NCI-H1694 treated with DMSO at 0.1 percent for 48 hours (cell line): Measurements from ENCODE around the gene ATXN8OS.
"Not testable (repeated sequence)": the region's sequence is repeated elsewhere in the genome, so short reads cannot be mapped to it uniquely, and the experiment has no call there.

Experiments used
- DNase-seq: peaks from one replicate; lab custom pipeline; 2025; lab: John Stamatoyannopoulos, UW

ATXN8OS gene

DNA sequence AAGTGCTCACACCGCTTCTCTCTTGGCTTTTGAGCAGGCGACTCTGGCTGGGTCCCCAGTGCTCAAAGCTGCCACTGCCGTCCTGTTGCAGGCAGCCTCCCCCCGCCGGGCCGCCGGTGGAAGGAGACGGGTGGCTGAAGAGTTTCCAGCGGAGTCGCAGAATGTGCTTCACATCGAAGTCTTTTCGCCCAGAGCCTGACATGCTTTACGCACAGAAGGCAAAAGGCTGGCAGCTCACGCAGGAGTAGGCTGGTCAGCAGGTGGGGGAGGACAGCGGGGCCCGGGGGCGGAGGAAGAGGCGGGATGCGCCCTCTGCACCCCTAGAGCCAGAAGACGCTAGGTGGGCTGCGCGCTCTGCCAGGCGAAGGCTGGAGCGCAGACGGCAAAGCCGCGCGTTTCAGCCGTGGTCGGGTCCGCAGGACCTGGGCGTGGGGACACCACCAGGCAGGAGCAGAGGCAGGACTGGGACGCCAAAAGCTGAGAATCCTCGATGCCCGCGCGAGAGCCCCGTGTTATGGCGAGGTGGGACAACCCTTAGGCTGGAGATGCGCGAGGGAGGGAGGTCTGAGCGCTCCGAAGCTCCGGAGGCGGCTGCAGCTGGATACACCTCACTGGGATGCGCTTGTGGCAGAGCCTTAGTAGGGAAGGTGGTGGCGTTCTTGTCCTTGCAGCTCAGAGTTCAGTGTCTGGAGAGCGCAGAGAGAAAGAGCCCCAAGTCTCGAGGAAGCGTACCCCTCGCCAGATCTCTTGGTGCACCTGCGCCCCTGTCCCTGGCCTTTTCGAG lies at the start of gene ATXN8OS:
Gene ATXN8OS, plus strand, starts transcription at position 329 of the 784 bp plus-strand sequence.
- no peak for DNase-seq

DNA sequence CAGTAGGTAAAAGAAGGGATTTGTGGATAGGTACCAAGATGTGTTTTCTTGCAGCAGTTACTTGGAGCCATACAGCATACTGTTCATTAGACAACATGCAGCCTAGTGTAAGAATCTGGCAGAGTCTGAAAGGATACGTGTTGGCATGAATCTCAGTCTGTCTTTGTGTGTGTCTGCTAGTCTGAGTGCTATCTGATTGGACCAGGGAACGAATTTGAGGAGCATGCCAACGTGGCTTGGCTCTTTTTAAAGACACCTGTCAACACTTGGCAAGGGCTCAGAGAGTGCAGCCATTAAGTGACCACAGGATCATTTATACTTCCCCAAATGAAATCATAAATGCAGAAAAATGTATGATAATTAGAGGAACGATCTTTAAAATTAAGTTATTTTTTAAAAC lies 27.6 kb upstream of the ATXN8OS start:
- no peak for DNase-seq

DNA sequence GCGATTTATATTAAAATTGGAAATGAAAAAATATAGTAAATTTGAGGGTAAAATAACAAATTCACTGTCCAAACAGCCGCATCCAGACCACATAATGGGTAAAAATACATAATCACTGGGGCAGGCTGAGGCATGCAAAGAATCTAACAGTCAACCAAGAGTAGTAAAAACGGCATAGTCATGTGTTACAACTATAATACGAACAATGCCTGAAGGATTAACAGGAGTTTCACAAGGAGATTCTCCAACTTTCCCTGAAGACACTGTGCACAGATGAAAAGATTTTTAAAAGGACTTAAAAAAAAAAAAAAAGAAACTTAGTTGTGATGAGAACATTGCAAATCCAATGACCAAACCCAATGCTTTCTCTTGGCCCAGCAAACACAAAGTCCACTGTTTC lies 20.4 kb upstream of the ATXN8OS start:
- DNase-seq = no peak

- DNase-seq = no peak
Observed at GRCh38 chr13:70088926-70089325, 18.7 kb upstream of the ATXN8OS start.

DNA sequence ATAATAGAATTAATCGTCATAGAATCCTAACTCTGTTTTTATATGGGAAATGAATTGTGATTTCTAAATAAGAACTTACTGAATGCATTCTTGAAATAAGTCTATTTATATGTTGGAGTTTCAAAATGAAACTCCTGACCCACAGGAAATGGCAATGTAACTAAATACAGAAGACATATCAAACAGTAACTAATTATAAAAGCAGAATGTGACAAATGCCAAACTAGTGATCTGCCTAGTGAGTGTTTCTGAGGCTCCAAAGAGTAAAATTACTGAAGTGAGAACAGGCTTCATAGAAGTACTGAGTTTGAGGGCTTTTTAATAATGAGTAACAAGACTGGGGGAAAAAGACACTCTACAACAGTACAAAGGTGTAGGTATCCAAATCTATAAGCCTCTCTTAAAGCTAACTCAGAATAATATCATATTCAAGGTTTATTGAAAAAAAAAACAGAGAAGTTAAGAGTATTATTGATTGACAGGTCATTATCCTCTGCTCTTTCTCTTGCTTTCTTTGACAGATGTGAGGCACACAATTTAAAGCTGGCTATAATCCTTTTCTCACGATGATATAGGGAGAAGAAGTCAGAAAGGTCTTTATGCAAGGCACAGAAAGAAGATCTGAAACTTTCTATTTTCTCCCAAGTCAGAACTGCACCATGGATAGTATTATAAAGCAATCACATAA lies 17.4 kb upstream of the ATXN8OS start:
- no peak for DNase-seq

DNA sequence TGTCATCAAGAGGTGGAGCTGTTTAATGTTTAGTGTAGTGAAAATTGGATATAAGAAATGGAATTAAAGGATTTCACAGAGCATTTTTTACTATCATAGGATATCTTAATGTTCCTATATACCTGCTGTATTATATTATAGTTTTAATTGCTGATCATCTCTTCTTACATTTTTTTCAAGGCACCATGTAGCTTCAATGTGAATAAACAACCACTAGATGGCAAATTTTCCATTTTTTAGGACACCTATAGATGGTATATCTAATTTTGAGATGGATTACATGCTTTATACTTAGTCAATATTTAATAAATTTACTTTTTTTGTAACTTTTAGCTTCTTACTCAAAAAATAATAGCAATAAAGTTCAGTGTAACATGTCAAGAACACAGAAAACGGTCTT lies 9.0 kb upstream of the ATXN8OS start:
- no peak for DNase-seq

DNA sequence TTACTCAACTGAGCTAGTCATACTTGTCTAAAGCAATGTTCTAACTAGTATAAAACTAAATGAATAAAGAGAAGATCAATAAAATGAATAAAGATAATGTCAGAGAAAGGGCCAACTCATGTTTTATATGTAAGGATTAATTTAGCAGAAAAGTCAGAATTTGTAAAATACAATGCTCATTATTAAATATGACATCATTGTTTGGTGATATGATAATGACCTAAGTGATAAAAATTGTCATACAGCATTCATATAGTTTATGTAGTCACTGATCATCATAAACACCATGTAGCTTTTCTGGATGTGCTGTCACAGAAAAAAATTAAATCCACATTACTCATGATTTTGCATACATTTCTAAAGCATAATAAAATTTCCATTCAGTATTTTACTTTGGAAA lies 3.1 kb upstream of the ATXN8OS start:
- DNase-seq = no peak

GRCh38 chr13:70107125-70107497 lies 515 bp upstream of the ATXN8OS start:
- DNase-seq = no peak

DNA sequence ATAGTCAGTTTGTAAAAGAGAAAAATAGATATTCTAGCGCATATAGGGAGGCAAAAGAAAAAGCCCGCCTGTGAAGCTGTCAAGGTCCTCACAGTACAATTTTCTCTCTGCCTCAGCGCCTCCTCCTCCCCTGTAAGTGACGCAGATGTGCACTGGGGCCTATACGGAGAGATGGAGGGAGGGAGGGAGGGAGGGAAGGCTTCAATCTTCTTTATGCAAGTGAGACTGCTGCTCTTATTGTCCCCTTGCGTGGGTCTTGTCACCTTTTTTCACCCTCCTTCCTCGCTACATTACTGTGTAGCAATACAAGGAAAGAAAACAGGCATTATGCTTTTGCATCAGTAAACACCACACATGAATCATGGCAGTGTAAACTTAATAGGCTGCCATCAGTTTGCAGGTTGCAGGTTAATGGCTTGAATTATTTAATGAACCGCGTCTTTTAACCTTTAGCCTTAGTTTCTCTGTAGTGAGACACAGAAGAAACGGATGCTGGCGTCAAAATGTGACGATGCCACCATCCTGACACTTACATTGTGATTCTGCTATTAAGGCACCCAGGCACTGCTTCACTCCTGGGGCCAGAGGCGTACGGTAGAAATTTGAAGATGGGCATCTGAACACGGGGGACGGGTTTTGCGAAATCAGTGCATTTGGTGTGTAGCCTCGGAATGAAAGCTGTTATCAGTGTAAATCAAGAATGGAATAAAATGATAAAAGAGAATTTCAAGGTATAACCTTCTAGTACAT lies 905 bp downstream of the ATXN8OS start, which contains the start of gene KLHL1:
Gene KLHL1, minus strand, starts transcription at position 97 of the 750 bp plus-strand sequence. CDS start 753 bp downstream, outside the sequence.
- DNase-seq = no peak

DNA sequence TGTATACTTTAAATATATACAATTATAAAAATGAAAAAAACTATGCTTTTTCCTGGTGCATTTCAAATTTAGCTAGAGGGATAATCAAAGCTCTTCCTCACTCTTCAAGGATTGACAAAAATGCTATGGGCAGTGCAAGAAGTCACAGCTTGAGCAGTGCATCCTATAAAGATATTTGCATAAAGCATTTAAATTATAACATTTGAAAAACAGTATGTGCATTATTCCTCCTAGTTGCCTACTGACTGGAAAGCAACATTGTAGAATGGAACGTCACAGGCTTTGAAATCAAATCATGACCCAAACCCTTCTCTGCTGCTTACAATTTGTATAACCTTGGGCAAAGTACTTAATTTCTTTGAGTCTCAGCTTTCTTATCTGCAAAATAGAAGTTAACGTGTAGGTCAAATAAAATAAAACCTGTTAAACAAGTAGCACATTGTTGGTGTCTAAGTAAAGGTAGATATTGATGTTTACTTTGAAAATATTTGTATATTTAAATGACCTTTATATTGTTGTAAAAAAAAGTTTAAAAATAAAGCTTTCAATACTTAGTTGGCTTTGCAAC lies 9.8 kb downstream of the ATXN8OS start:
- DNase-seq = no peak

GRCh38 chr13:70125693-70126092 lies 18.1 kb downstream of the ATXN8OS start:
- DNase-seq = no peak

GRCh38 chr13:70128098-70128497 lies 20.5 kb downstream of the ATXN8OS start:
- no peak for DNase-seq

- DNase-seq = not testable (repeated sequence)
Observed at GRCh38 chr13:70142658-70143057, 35.0 kb downstream of the ATXN8OS start.

- DNase-seq = no peak
Observed at GRCh38 chr13:70162141-70162540, 54.5 kb downstream of the ATXN8OS start.

GRCh38 chr13:70170689-70171088 lies 63.1 kb downstream of the ATXN8OS start:
- no peak for DNase-seq

GRCh38 chr13:70171151-70171550 lies 63.5 kb downstream of the ATXN8OS start:
- DNase-seq = no peak

DNA sequence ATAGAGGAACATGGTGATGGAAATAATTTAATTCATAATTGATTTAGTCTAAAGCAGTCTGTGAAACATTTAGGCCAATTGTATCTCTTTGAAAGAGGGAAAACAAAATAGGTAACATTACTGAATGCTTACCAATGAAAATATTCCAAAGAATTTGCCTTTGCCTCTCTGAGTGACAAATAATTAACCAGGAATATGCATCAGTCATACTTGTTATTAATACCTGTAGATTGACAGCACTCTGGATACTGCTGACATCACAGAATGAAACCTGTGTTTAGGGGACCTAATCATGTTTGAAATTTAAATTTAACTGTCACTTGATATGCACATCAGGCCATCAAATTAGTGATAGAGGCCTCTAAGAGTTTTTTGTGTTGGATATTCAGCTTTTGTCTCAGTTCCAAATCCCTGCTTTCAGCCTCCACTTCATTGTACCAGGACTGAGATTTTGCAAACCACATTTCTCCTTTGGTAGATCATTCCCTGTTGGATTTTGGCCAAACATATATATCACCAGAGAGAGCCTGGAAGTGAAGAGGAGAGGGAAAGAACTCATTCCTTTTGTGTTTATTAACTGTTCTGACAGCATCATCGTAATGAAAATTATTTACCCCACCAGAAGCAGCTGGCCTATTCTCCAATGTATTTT lies 65.4 kb downstream of the ATXN8OS start:
- DNase-seq = no peak

DNA sequence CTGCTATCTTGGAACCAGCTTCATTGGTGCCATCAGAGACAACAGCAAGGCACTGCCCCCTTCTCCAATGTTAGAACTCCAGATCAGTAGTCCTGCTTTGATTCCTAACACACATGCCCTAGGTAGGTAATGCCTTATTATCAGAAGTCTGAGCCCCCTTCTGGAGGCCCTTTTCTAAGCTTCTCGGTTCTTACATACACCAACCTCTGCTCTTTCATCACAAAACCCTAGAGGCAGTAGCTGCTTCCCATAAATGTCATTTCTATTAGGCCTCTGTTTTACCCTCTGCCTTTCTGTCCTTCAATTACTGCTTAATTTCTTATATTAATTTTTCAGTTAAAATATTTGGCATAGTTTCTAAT lies 66.0 kb downstream of the ATXN8OS start:
- no peak for DNase-seq

GRCh38 chr13:70178346-70178745 lies 70.7 kb downstream of the ATXN8OS start:
- no peak for DNase-seq
